ENCODE measurements around the gene MAML3.

Gene MAML3

DNA sequence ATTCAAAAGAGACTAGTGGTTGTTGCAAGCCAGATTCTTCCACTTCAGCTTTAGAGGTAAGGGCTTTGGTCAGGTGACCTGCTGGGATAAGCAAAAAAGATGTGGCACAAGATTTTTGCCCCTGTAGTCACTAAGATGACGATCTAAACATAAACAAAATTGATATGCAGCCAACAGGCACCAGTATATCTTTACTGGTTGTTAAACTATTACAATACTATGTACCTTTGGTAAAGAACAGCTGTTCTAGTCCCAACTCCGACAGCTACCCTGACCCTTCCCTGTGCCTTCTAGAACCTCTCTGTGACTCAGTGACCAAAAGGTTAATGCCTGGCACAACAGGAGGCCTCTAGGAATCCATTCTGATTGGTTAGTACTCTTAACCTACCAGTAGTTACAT, 428.7 kb downstream of the MAML3 start:
- WGBS (ENCODE audit: insufficient coverage): 100% methylated on average over 1 of the region's 2 CpGs
- ChIA-PET POLR2A (no interaction called here), CTCF (interaction anchor here (1.4 to 2.1 kb wide), 2 partner anchors 8 to 15 kb away, joined by 3 to 14 read pairs; no protein-coding TSS in a partner anchor)
- Histone ChIP-seq H3K9me3 (ENCODE audit: control extremely low read depth in 1 of 5, control insufficient read depth in 4 of 5, insufficient read depth in 2 of 5, low read depth in 1 of 5, low read length in 4 of 5) (no peaks in the 10 kb centered on the region), H3K4me1 (ENCODE audit: control extremely low read depth in 1 of 4, control insufficient read depth in 4 of 4, insufficient read depth in 4 of 4, low read length in 3 of 4) (no peaks in the 10 kb centered on the region), H3K27me3 (replicated peaks in 2 of 5; ENCODE audit: control insufficient read depth in 4 of 5, insufficient read depth in 5 of 5, low read length in 4 of 5) (no peaks in the 10 kb centered on the region), H3K36me3 (ENCODE audit: control insufficient read depth in 4 of 4, insufficient read depth in 4 of 4, low read length in 3 of 4) (peaks cover 0 to 58% (median 35%) of the 10 kb centered on the region in 4 experiments), H3K4me3 (ENCODE audit: control insufficient read depth in 1 of 7, extremely low read depth in 1 of 7, insufficient read depth in 4 of 7, low read depth in 2 of 7, low read length in 6 of 7) (no peak overlapping the region), H3K27ac (ENCODE audit: insufficient read depth in 1 of 2, low read depth in 1 of 2, low read length in 2 of 2, poor library complexity in 1 of 2, severe bottlenecking in 2 of 2) (no peak overlapping the region)
- no peak for DNase-seq

DNA sequence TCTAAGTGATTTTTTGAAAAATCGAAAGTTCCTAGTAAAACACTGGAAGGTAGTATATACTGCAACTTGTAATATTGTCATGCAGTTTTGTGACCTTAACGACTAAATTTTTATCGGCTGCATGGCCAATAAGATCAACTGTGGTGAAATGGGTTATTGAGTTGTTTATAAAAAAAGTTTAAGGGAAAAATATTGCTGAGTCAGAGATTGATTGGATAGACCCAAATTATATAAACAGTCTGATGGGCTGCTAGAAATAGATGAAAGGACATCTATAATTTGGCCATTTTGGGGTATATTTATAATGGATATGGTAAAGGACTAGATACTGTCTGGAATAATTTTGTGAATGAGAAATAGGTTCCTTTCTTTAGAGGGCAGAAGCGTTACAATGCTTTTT, 432.2 kb downstream of the MAML3 start:
- Histone ChIP-seq H3K4me3 (ENCODE audit: control insufficient read depth in 1 of 7, extremely low read depth in 1 of 7, insufficient read depth in 4 of 7, low read depth in 2 of 7, low read length in 6 of 7) (no peak overlapping the region), H3K36me3 (ENCODE audit: control insufficient read depth in 4 of 4, insufficient read depth in 4 of 4, low read length in 3 of 4) (peaks cover 8 to 65% (median 41%) of the 10 kb centered on the region in 4 experiments), H3K27ac (ENCODE audit: insufficient read depth in 1 of 2, low read depth in 1 of 2, low read length in 2 of 2, poor library complexity in 1 of 2, severe bottlenecking in 2 of 2) (no peak overlapping the region), H3K4me1 (ENCODE audit: control extremely low read depth in 1 of 4, control insufficient read depth in 4 of 4, insufficient read depth in 4 of 4, low read length in 3 of 4) (no peaks in the 10 kb centered on the region), H3K9me3 (ENCODE audit: control extremely low read depth in 1 of 5, control insufficient read depth in 4 of 5, insufficient read depth in 2 of 5, low read depth in 1 of 5, low read length in 4 of 5) (no peaks in the 10 kb centered on the region), H3K27me3 (replicated peaks in 2 of 5; ENCODE audit: control insufficient read depth in 4 of 5, insufficient read depth in 5 of 5, low read length in 4 of 5) (no peaks in the 10 kb centered on the region)
- CTCF ChIA-PET: no interaction called here
- POLR2A ChIA-PET: no interaction called here
- WGBS (ENCODE audit: insufficient coverage): 100% methylated on average over 2 of the region's 4 CpGs
- DNase-seq: no peak

DNA sequence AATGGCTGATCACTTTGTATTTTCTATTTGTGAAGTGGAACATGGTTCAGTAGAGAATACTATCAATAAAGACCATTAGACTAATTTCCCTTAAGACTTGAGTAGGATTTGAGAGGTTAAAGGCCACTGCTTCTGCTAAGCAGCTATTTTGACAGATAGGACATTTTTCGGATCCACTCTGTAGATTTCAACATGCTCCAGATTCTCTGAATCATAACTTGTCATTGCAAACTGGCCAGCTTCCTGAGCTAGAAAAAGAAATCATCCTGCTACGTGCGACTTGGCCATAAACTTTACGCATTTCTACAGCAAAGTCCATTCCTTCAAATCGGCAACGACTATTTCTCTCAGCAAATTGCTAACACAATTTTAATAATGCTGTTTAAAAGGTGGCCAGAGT, 433.2 kb downstream of the MAML3 start:
- no peak for DNase-seq
- Histone ChIP-seq H3K27ac (ENCODE audit: insufficient read depth in 1 of 2, low read depth in 1 of 2, low read length in 2 of 2, poor library complexity in 1 of 2, severe bottlenecking in 2 of 2) (no peak overlapping the region), H3K36me3 (ENCODE audit: control insufficient read depth in 4 of 4, insufficient read depth in 4 of 4, low read length in 3 of 4) (peaks cover 8 to 59% (median 41%) of the 10 kb centered on the region in 4 experiments), H3K4me3 (ENCODE audit: control insufficient read depth in 1 of 7, extremely low read depth in 1 of 7, insufficient read depth in 4 of 7, low read depth in 2 of 7, low read length in 6 of 7) (no peak overlapping the region), H3K4me1 (ENCODE audit: control extremely low read depth in 1 of 4, control insufficient read depth in 4 of 4, insufficient read depth in 4 of 4, low read length in 3 of 4) (no peaks in the 10 kb centered on the region), H3K27me3 (replicated peaks in 2 of 5; ENCODE audit: control insufficient read depth in 4 of 5, insufficient read depth in 5 of 5, low read length in 4 of 5) (no peaks in the 10 kb centered on the region), H3K9me3 (ENCODE audit: control extremely low read depth in 1 of 5, control insufficient read depth in 4 of 5, insufficient read depth in 2 of 5, low read depth in 1 of 5, low read length in 4 of 5) (no peaks in the 10 kb centered on the region)
- WGBS (ENCODE audit: insufficient coverage): 98% methylated on average over 6 of the region's 6 CpGs
- ChIA-PET POLR2A (no interaction called here), CTCF (interaction anchor here (1.0 kb wide), 1 partner anchor 25 kb away, joined by 4 read pairs; no protein-coding TSS in a partner anchor)

DNA sequence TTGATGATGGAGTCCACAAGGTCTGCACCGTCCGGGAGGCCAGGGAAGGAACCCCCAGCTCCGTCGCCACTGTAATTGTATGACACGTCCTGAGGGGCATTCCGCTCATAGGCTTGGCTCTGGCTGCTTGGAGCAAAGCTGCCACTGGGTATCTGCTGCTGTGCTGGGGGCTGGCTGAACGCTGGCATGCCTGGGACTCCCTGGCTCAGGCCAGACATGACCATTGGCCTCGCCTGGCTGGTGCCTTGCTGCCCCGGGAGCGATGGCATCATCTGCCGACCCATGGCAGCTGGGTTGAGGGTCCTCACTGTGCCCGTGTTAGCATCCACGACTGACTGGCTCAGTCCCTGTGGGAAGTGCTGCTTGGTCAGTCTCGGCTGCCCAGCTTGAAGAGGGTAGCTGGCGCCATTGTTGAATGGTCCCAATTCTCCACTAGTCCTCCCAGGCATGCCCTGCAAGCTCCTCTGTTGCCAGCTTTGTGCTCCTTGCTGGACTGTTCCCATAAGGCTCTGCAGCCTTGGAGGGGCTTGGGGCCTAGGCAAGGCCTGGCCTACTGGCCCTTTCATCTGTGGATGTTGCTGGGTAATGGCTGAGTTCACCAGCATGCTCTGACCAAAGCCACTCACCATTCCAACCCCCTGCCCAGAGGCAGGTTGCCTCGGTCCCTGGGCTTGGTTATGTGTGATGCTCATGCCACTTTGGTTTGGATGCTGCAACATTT, 434.4 kb downstream of the MAML3 start:
- Histone ChIP-seq H3K4me3 (ENCODE audit: control insufficient read depth in 1 of 7, extremely low read depth in 1 of 7, insufficient read depth in 4 of 7, low read depth in 2 of 7, low read length in 6 of 7) (no peak overlapping the region), H3K9me3 (ENCODE audit: control extremely low read depth in 1 of 5, control insufficient read depth in 4 of 5, insufficient read depth in 2 of 5, low read depth in 1 of 5, low read length in 4 of 5) (no peaks in the 10 kb centered on the region), H3K36me3 (ENCODE audit: control insufficient read depth in 4 of 4, insufficient read depth in 4 of 4, low read length in 3 of 4) (peaks cover 8 to 51% (median 36%) of the 10 kb centered on the region in 4 experiments), H3K4me1 (ENCODE audit: control extremely low read depth in 1 of 4, control insufficient read depth in 4 of 4, insufficient read depth in 4 of 4, low read length in 3 of 4) (no peaks in the 10 kb centered on the region), H3K27me3 (replicated peaks in 2 of 5; ENCODE audit: control insufficient read depth in 4 of 5, insufficient read depth in 5 of 5, low read length in 4 of 5) (no peaks in the 10 kb centered on the region), H3K27ac (ENCODE audit: insufficient read depth in 1 of 2, low read depth in 1 of 2, low read length in 2 of 2, poor library complexity in 1 of 2, severe bottlenecking in 2 of 2) (no peak overlapping the region)
- 97% methylated on average over 15 of the region's 16 CpGs for WGBS (ENCODE audit: insufficient coverage)
- DNase-seq: no peak
- ChIA-PET CTCF (interaction anchor here (1.3 kb wide), 1 partner anchor 13 kb away, joined by 4 read pairs; no protein-coding TSS in a partner anchor), POLR2A (no interaction called here)

DNA sequence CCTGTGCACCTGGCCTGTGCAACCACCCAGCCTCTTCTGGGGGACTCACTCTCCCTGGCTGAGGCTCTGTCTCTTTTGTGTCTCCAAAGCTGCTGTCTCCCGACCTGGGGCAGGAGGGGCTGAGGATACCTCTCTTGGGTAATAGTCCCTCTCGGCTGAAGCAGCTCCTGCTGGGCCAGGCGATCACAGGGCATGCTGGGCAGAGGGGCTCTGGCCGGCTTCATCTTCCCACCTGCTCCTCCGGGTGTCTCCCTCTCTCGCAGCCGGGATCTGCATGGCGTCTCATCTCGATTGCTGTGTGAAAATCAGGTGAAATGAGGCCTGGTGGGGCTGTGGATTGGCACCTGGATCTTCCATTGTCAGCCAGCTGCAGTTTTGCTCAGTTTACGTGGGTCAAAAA, 435.2 kb downstream of the MAML3 start:
- H3K27me3 ChIP-seq (replicated peaks in 2 of 5; ENCODE audit: control insufficient read depth in 4 of 5, insufficient read depth in 5 of 5, low read length in 4 of 5): no peaks in the 10 kb centered on the region
- no peak overlapping the region for H3K4me3 ChIP-seq (ENCODE audit: control insufficient read depth in 1 of 7, extremely low read depth in 1 of 7, insufficient read depth in 4 of 7, low read depth in 2 of 7, low read length in 6 of 7)
- peaks cover 8 to 50% (median 34%) of the 10 kb centered on the region in 4 experiments for H3K36me3 ChIP-seq (ENCODE audit: control insufficient read depth in 4 of 4, insufficient read depth in 4 of 4, low read length in 3 of 4)
- no peak overlapping the region for H3K27ac ChIP-seq (ENCODE audit: insufficient read depth in 1 of 2, low read depth in 1 of 2, low read length in 2 of 2, poor library complexity in 1 of 2, severe bottlenecking in 2 of 2)
- no peaks in the 10 kb centered on the region for H3K4me1 ChIP-seq (ENCODE audit: control extremely low read depth in 1 of 4, control insufficient read depth in 4 of 4, insufficient read depth in 4 of 4, low read length in 3 of 4)
- CTCF ChIA-PET: interaction anchor here (1.3 kb wide), 1 partner anchor 14 kb away, joined by 4 read pairs; no protein-coding TSS in a partner anchor
- WGBS (ENCODE audit: insufficient coverage): 90% methylated on average over 7 of the region's 10 CpGs
- POLR2A ChIA-PET: no interaction called here
- H3K9me3 ChIP-seq (ENCODE audit: control extremely low read depth in 1 of 5, control insufficient read depth in 4 of 5, insufficient read depth in 2 of 5, low read depth in 1 of 5, low read length in 4 of 5): no peaks in the 10 kb centered on the region
- DNase-seq: no peak

DNA sequence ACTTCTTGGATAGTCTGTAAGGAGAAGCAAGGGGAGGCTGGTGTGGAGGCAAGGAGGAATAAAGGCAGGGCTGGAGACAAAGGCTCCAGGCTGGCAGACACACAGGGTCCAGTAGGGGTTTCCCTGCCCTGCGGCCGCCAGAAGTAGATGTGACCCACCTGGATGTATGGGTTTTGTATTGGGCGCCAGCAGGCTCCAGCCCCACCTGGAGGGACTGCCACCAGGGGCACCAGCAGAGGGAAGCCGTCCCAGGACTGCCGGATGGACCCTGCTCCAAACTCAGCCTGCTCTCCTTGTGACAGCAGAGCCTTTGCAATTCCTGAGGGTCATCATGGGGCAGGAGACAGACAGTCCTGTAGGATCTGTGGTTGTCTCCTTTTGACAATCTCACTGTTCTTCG, 435.6 kb downstream of the MAML3 start:
- Histone ChIP-seq H3K9me3 (ENCODE audit: control extremely low read depth in 1 of 5, control insufficient read depth in 4 of 5, insufficient read depth in 2 of 5, low read depth in 1 of 5, low read length in 4 of 5) (no peaks in the 10 kb centered on the region), H3K27ac (ENCODE audit: insufficient read depth in 1 of 2, low read depth in 1 of 2, low read length in 2 of 2, poor library complexity in 1 of 2, severe bottlenecking in 2 of 2) (no peak overlapping the region), H3K4me3 (ENCODE audit: control insufficient read depth in 1 of 7, extremely low read depth in 1 of 7, insufficient read depth in 4 of 7, low read depth in 2 of 7, low read length in 6 of 7) (no peak overlapping the region), H3K27me3 (replicated peaks in 2 of 5; ENCODE audit: control insufficient read depth in 4 of 5, insufficient read depth in 5 of 5, low read length in 4 of 5) (no peaks in the 10 kb centered on the region), H3K36me3 (ENCODE audit: control insufficient read depth in 4 of 4, insufficient read depth in 4 of 4, low read length in 3 of 4) (peaks cover 8 to 48% (median 32%) of the 10 kb centered on the region in 4 experiments), H3K4me1 (ENCODE audit: control extremely low read depth in 1 of 4, control insufficient read depth in 4 of 4, insufficient read depth in 4 of 4, low read length in 3 of 4) (no peaks in the 10 kb centered on the region)
- POLR2A ChIA-PET: no interaction called here
- WGBS (ENCODE audit: insufficient coverage): 98% methylated on average over 6 of the region's 6 CpGs
- no peak for DNase-seq
- CTCF ChIA-PET: interaction anchor here (1.3 kb wide), 1 partner anchor 14 kb away, joined by 4 read pairs; no protein-coding TSS in a partner anchor

DNA sequence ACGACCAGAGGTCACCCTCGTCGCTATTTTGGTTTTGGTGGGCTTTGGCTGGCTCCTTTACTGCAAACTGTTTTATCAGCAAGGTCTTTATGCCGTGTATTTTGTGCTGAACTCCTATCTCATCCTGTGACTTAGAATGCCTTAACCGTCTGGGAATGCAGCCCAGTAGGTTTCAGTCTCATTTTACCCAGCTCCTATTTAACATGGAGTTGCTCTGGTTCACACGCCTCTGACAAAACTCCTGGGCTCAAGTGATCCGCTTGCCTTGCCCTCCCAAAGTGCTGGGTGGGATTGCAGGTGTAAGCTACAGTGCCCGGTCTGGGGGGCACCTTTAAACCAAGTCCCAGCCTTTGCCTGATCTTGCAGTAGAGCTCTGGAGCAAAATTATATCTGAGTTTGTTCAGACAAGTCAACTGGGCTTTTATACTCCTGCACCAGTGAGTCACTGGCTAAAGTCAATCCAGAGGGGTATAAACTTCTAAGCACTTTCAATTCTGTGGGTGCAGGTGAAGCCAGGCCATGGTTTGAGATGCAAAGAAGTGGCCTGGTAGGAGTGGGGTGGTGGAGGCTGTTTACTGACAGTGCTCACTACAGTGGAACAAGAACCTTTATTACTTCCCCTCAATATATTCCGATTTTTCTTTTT, 438.1 kb downstream of the MAML3 start:
- POLR2A ChIA-PET: no interaction called here
- 95% methylated on average over 8 of the region's 9 CpGs for WGBS (ENCODE audit: insufficient coverage)
- no peaks in the 10 kb centered on the region for H3K9me3 ChIP-seq (ENCODE audit: control extremely low read depth in 1 of 5, control insufficient read depth in 4 of 5, insufficient read depth in 2 of 5, low read depth in 1 of 5, low read length in 4 of 5)

More for the DNA sequence above, 438.1 kb downstream of the MAML3 start:
- H3K27ac ChIP-seq (ENCODE audit: insufficient read depth in 1 of 2, low read depth in 1 of 2, low read length in 2 of 2, poor library complexity in 1 of 2, severe bottlenecking in 2 of 2): no peak overlapping the region
- H3K27me3 ChIP-seq (replicated peaks in 2 of 5; ENCODE audit: control insufficient read depth in 4 of 5, insufficient read depth in 5 of 5, low read length in 4 of 5): no peaks in the 10 kb centered on the region
- no peak for DNase-seq
- CTCF ChIA-PET: interaction anchor here (2.2 kb wide), 1 partner anchor 18 kb away, joined by 5 read pairs; no protein-coding TSS in a partner anchor
- no peaks in the 10 kb centered on the region for H3K4me1 ChIP-seq (ENCODE audit: control extremely low read depth in 1 of 4, control insufficient read depth in 4 of 4, insufficient read depth in 4 of 4, low read length in 3 of 4)
- no peak overlapping the region for H3K4me3 ChIP-seq (ENCODE audit: control insufficient read depth in 1 of 7, extremely low read depth in 1 of 7, insufficient read depth in 4 of 7, low read depth in 2 of 7, low read length in 6 of 7)
- H3K36me3 ChIP-seq (ENCODE audit: control insufficient read depth in 4 of 4, insufficient read depth in 4 of 4, low read length in 3 of 4): peaks cover 8 to 44% (median 31%) of the 10 kb centered on the region in 4 experiments
